HepG2 (cell line): ENCODE measurements around the gene SLC29A2. TPM values are rescaled to one million over a fixed set of nuclear protein-coding genes. Genes with fewer than 3 reads are reported as not detected.

Source experiments
- ATAC-seq: fragments of 200-7000 bp; cut with Tn5 transposase; 3 replicates; pipeline ENCODE4 v1.9.1; 2020; ENCODE audit warnings: mild to moderate bottlenecking, moderate library complexity
- BruUV-seq: library from RNA; stranded (reverse); fragments of 400-500 nt; replicated peaks from 2 replicates; lab custom pipeline; 2021; lab: Mats Ljungman, UMichigan
- CTCF ChIA-PET: fragments of 300-600 bp; formaldehyde crosslinking; extraction: SDS; loops from one replicate; lab custom pipeline; 2021; ENCODE audit warnings: low total read pairs, inconsistent platforms, low intra/inter-chr PET ratio; lab: Yijun Ruan, JAX
- POLR2A ChIA-PET: fragments of 350-600 bp; sonication (Branson Sonifier 250); formaldehyde crosslinking; loops from one replicate; lab custom pipeline; 2020; ENCODE audit warnings: antibody characterized with exemption, inconsistent platforms; lab: Yijun Ruan, JAX
- DNase-seq: peaks from one replicate; pipeline ENCODE4 v3.0.0-alpha.2; 2015; ENCODE audit warnings: low spot score
- FAIRE-seq: peaks from 3 replicates; lab custom pipeline; 2011; peaks lifted over from hg19 to GRCh38; lab: Jason Lieb, UNC
- H2AFZ ChIP-seq: one replicate; pipeline ENCODE4 v1.6.1; 2011; ENCODE audit warnings: low read length, inconsistent platforms
- H3K27ac ChIP-seq: fragments of 300-600 bp; 3 replicates; pipeline ENCODE4 v1.8.0; 2011; ENCODE audit warnings: mixed run types, mild to moderate bottlenecking, mixed read lengths, low read length, inconsistent platforms; ENCODE audit not compliant: insufficient read depth; ENCODE audit errors: extremely low read length
- H3K27me3 ChIP-seq, 2 experiments: fragments of 200-600 bp in 1 of 2; 2 replicates in 1 of 2; 3 replicates in 1 of 2; pipeline versions ENCODE4 v1.6.0 to v1.8.0; 2011; ENCODE audit warnings: low read length in 2 of 2, mild to moderate bottlenecking in 2 of 2, moderate library complexity in 2 of 2, inconsistent platforms in 1 of 2; ENCODE audit not compliant: insufficient read depth in 2 of 2, control insufficient read depth in 1 of 2
- H3K36me3 ChIP-seq, 2 experiments: fragments of 200-600 bp in 1 of 2; replicated peaks in 1 of 2; 2 replicates in 1 of 2; 3 replicates in 1 of 2; pipeline versions ENCODE4 v1.5.1 to v1.8.0; 2011; ENCODE audit warnings: low read length in 2 of 2, inconsistent platforms in 1 of 2; ENCODE audit not compliant: insufficient read depth in 2 of 2, control insufficient read depth in 1 of 2
- H3K4me1 ChIP-seq: 2 replicates; pipeline ENCODE4 v1.5.1; 2012; ENCODE audit warnings: low read length, inconsistent platforms; ENCODE audit not compliant: insufficient read depth
- H3K4me2 ChIP-seq: 2 replicates; pipeline ENCODE4 v1.6.0; 2011; ENCODE audit warnings: low read depth, low read length, inconsistent platforms
- H3K4me3 ChIP-seq, 3 experiments: fragments of 200-600 bp in 1 of 3; sonication (generic), shearing (Covaris generic) in 1 of 3; replicated peaks in 1 of 3; 2 replicates each; pipeline ENCODE4 v1.5.1; 2011 to 2016; ENCODE audit warnings: low read length in 3 of 3, inconsistent platforms in 2 of 3, low read depth in 2 of 3, mild to moderate bottlenecking in 2 of 3, control low read depth in 1 of 3, mixed read lengths in 1 of 3; ENCODE audit not compliant: insufficient read depth in 1 of 3
- H3K79me2 ChIP-seq: one replicate; pipeline ENCODE4 v1.6.1; 2011; ENCODE audit warnings: low read length, inconsistent platforms; ENCODE audit not compliant: insufficient read depth
- H3K9ac ChIP-seq: 2 replicates; pipeline ENCODE4 v1.6.0; 2011; ENCODE audit warnings: mild to moderate bottlenecking, low read depth, low read length, inconsistent platforms; ENCODE audit not compliant: insufficient read depth
- H3K9me3 ChIP-seq: 2 replicates; pipeline ENCODE4 v1.5.1; 2012; ENCODE audit warnings: mild to moderate bottlenecking, low read length
- H4K20me1 ChIP-seq: 2 replicates; pipeline ENCODE4 v1.6.0; 2011; ENCODE audit warnings: inconsistent platforms, mild to moderate bottlenecking, low read length, moderate library complexity; ENCODE audit not compliant: insufficient read depth
- AFF4 ChIP-seq: sonication (generic); formaldehyde crosslinking; IDR thresholded peaks from 2 replicates; pipeline ENCODE4 v1.4.0; 2020; ENCODE audit warnings: missing genetic modification reagents
- AGO2 ChIP-seq: fragments of 200-400 bp; formaldehyde crosslinking; optimal IDR thresholded peaks from 2 replicates; pipeline ENCODE3; 2017; ENCODE audit warnings: mild to moderate bottlenecking, low read depth, low read length, moderate library complexity
- CBX2 ChIP-seq, 2 experiments: fragments of 200-600 bp in 1 of 2; sonication (generic); formaldehyde crosslinking in 1 of 2; IDR thresholded peaks; 2 replicates each; pipeline versions ENCODE4 v1.7.0 to v1.8.1; 2018 to 2022; ENCODE audit warnings: low read depth in 2 of 2, low read length in 1 of 2, mild to moderate bottlenecking in 1 of 2, missing genetic modification reagents in 1 of 2
- CHD4 ChIP-seq: fragments of 200-600 bp; sonication (generic); IDR thresholded peaks from 2 replicates; pipeline ENCODE4 v1.7.0; 2017; ENCODE audit warnings: mild to moderate bottlenecking, low read length, borderline replicate concordance
- CREB1 ChIP-seq, 2 experiments: fragments of 450-650 bp in 1 of 2; IDR thresholded peaks; 2 replicates each; pipeline ENCODE4 v1.6.1; 2016 to 2017; ENCODE audit warnings: control low read depth in 1 of 2, mild to moderate bottlenecking in 1 of 2, missing compliant biosample characterization in 1 of 2, missing genetic modification characterization in 1 of 2
- DMAP1 ChIP-seq: IDR thresholded peaks from 2 replicates; pipeline ENCODE4 v1.6.1; 2016
- HNRNPL ChIP-seq: fragments of 200-400 bp; formaldehyde crosslinking; IDR thresholded peaks from 2 replicates; pipeline ENCODE4 v1.6.1; 2017; ENCODE audit warnings: mild to moderate bottlenecking, low read depth, low read length
- HOXA7 ChIP-seq: sonication (generic); formaldehyde crosslinking; IDR thresholded peaks from 2 replicates; pipeline ENCODE4 v1.8.1; 2022; ENCODE audit warnings: mild to moderate bottlenecking, missing genetic modification reagents, moderate library complexity
- NFE2L1 ChIP-seq: sonication (generic); formaldehyde crosslinking; IDR thresholded peaks from 2 replicates; pipeline ENCODE4 v1.4.0; 2020; ENCODE audit warnings: missing genetic modification reagents, mild to moderate bottlenecking, borderline replicate concordance
- PHF5A ChIP-seq: IDR thresholded peaks from one replicate; pipeline ENCODE4 v1.6.1; 2018; ENCODE audit warnings: low read depth, missing genetic modification reagents; ENCODE audit not compliant: unreplicated experiment
- SNAPC2 ChIP-seq: sonication (generic); formaldehyde crosslinking; IDR thresholded peaks from 2 replicates; pipeline ENCODE4 v1.8.1; 2022; ENCODE audit warnings: mild to moderate bottlenecking, missing genetic modification reagents
- TAF1 ChIP-seq: sonication (generic); formaldehyde crosslinking; IDR thresholded peaks from 2 replicates; pipeline ENCODE4 v1.4.0; 2020; ENCODE audit warnings: missing genetic modification reagents
- TGIF2 ChIP-seq: IDR thresholded peaks from 2 replicates; pipeline ENCODE4 v1.6.1; 2016; ENCODE audit warnings: control low read depth, missing compliant biosample characterization
- XRCC5 ChIP-seq: fragments of 200-400 bp; formaldehyde crosslinking; optimal IDR thresholded peaks from 2 replicates; pipeline ENCODE3; 2017; ENCODE audit warnings: mild to moderate bottlenecking, low read length
- ZBTB42 ChIP-seq: sonication (generic); formaldehyde crosslinking; IDR thresholded peaks from 2 replicates; pipeline ENCODE4 v1.5.0; 2020; ENCODE audit warnings: mild to moderate bottlenecking, missing genetic modification reagents
- ZMYM3 ChIP-seq: sonication (generic); formaldehyde crosslinking; IDR thresholded peaks from 2 replicates; pipeline ENCODE4 v1.5.1; 2020; ENCODE audit warnings: mild to moderate bottlenecking, missing genetic modification reagents
- ZNF629 ChIP-seq: sonication (generic); formaldehyde crosslinking; conservative IDR thresholded peaks from 2 replicates; pipeline ENCODE4 v1.5.0; 2020; ENCODE audit warnings: missing genetic modification reagents
- WGBS: methylation state at CpG from one replicate; pipeline ENCODE4 v1.1.6; 2017; ENCODE audit warnings: low lambda C conversion rate; 5-methylcytosine and 5-hydroxymethylcytosine counted together
- in situ Hi-C: cut with HindIII; loops from 2 replicates; pipeline ENCODE4 v1.10.0; 2017; ENCODE audit warnings: low pct_unique_long_range_greater_than_20kb; ENCODE audit not compliant: extremely low pct_ligation_motif_present
- intact Hi-C: fragments of 100-400 bp; cut with micrococcal nuclease; formaldehyde crosslinking; loops from one replicate; pipeline ENCODE4 v1.10.0; 2022; ENCODE audit not compliant: unreplicated experiment
- polyA plus RNA-seq, 8 experiments: library from polyadenylated mRNA; depleted of rRNA in 3 of 8; stranded (reverse) in 7 of 8; unstranded in 1 of 8; fragments of >200 nt; fragmentation: Illumina TruSeq in 4 of 8; extraction: Trizol in 4 of 8; gene quantifications; 2 replicates each; pipeline versions ENCODE4 v1.2.1 to v1.2.3, GENCODE V29; 2011 to 2016; ENCODE audit warnings: low read depth in 4 of 8, missing spikeins in 1 of 8, mixed read lengths in 1 of 8; ENCODE audit not compliant: insufficient read depth in 1 of 8
- total RNA-seq, 5 experiments: library from RNA; depleted of rRNA; stranded (reverse); fragments of >200 nt; fragmentation: Illumina TruSeq; extraction: Trizol; gene quantifications; 2 replicates each; pipeline ENCODE4 v1.2.3, GENCODE V29; 2016; ENCODE audit warnings: low read depth in 1 of 5

SLC29A2 gene
- total and polyA plus RNA-seq, 2 of the 13 experiments (the other 11 are each of a cell fraction or from before 2014, with no cell fraction given) = 0.63 to 0.66 TPM

- FAIRE-seq (no peak), DNase-seq (no peak), ATAC-seq (no peak)
- Histone ChIP-seq H3K9me3 (no peaks in the 10 kb centered on the region), H3K4me3 (no peak overlapping the region), H2AFZ (no peak overlapping the region), H3K36me3 (peaks cover 10 to 24% of the 10 kb centered on the region in 2 experiments; a peak in 4 of 5 replicates), H3K27ac (no peak overlapping the region), H3K27me3 (no peaks in the 10 kb centered on the region), H3K9ac (no peak overlapping the region), H3K4me1 (peaks cover 34% of the 10 kb centered on the region), H3K79me2 (no peaks in the 10 kb centered on the region), H3K4me2 (no peak overlapping the region), H4K20me1 (no peaks in the 10 kb centered on the region)
- 0 out of 2 replicates have a peak, but pooled peaks have one; percentile 40 for TF ChIP-seq ZMYM3 (CRISPR knock-in tag)
- TF ChIP-seq CREB1 (IDR thresholded peaks at IDR 0.05) = no peak
- no peak for TF ChIP-seq CREB1 (CRISPR knock-in tag; IDR thresholded peaks at IDR 0.05)
- TF ChIP-seq AFF4 (CRISPR knock-in tag) = no peak
- TF ChIP-seq DMAP1 (CRISPR knock-in tag) = no peak
- TF ChIP-seq PHF5A (CRISPR knock-in tag) = no peak
- no peak for TF ChIP-seq NFE2L1 (CRISPR knock-in tag)
- TF ChIP-seq HOXA7 (CRISPR knock-in tag) = no peak
- peak; percentile 37; the same call in 1 of the 2 replicates for TF ChIP-seq CHD4
- no peak for TF ChIP-seq TAF1
- TF ChIP-seq ZNF629 (CRISPR knock-in tag) = peak; percentile 79
- no peak for TF ChIP-seq TGIF2 (CRISPR knock-in tag)
- TF ChIP-seq HNRNPL = no peak
- no peak for TF ChIP-seq CBX2 (IDR thresholded peaks at IDR 0.05; ENCODE audit: low read depth, low read length)
- no peak for TF ChIP-seq CBX2 (CRISPR knock-in tag; IDR thresholded peaks at IDR 0.05; ENCODE audit: low read depth)
- TF ChIP-seq AGO2 = peak; percentile 63
- TF ChIP-seq SNAPC2 = no peak
- no peak for TF ChIP-seq XRCC5
- TF ChIP-seq ZBTB42 (CRISPR knock-in tag) = no peak
- ChIA-PET CTCF (no interaction called here), POLR2A (interaction anchor here (2.0 kb wide), 1 partner anchor 11 kb away, joined by 5 read pairs; no protein-coding TSS in a partner anchor)
- intact Hi-C loops (no loop called here), in situ Hi-C loops (no loop called here)
- WGBS = 88% methylated on average over 9 of the region's 9 CpGs
- no TSS peak for BruUV-seq
Observed at GRCh38 chr11:66362481-66363147, 8.9 kb downstream of the SLC29A2 start.
